ENCODE data around the gene NUDT16. TPM values are rescaled to one million over a fixed set of nuclear protein-coding genes. Genes with fewer than 3 reads are reported as not detected.

The NUDT16 gene
- total and polyA plus RNA-seq, 2 experiments from 2014 or later: 27.8 to 33.5 TPM

GRCh38 chr3:131386429-131387165 lies 5.0 kb downstream of the NUDT16 start:
- Histone ChIP-seq H3K9me2 (replicated peaks; ENCODE audit: insufficient read depth) (no peaks in the 10 kb centered on the region), H3K9me3 (ENCODE audit: low read depth) (no peaks in the 10 kb centered on the region), H4K20me1 (ENCODE audit: insufficient read depth, poor library complexity, severe bottlenecking) (peaks cover 3% of the 10 kb centered on the region), H3K27me3 (no peaks in the 10 kb centered on the region), H3K27ac (peak overlapping the region; percentile 55), H3K79me2 (peaks cover 16% of the 10 kb centered on the region), H3K4me3 (no peak overlapping the region), H2AFZ (no peak overlapping the region), H3K36me3 (replicated peaks; ENCODE audit: insufficient read depth, low read depth) (no peaks in the 10 kb centered on the region), H3K4me1 (ENCODE audit: insufficient read depth) (peaks cover 18% of the 10 kb centered on the region), H3K4me2 (peak overlapping the region; percentile 31)
- DNase-seq (ENCODE audit: low spot score): peak; percentile 36
- 80% methylated on average over 6 of the region's 6 CpGs for WGBS (ENCODE audit: low lambda C conversion rate, missing lambda C conversion rate)
- no peak for TF ChIP-seq EZH2 (IDR thresholded peaks at IDR 0.05; ENCODE audit: borderline replicate concordance)
- TF ChIP-seq CTCF (IDR thresholded peaks at IDR 0.05; ENCODE audit: poor library complexity): no peak
- no peak for TF ChIP-seq EZH2phosphoT487 (IDR thresholded peaks at IDR 0.05; ENCODE audit: low read depth, severe bottlenecking, unreplicated experiment)

- TF ChIP-seq CTCF (IDR thresholded peaks at IDR 0.05; ENCODE audit: poor library complexity) (no peak), EZH2 (IDR thresholded peaks at IDR 0.05; ENCODE audit: borderline replicate concordance) (no peak), EZH2phosphoT487 (IDR thresholded peaks at IDR 0.05; ENCODE audit: low read depth, severe bottlenecking, unreplicated experiment) (no peak)
- no peak overlapping the region for H3K4me2 ChIP-seq
- no peak overlapping the region for H2AFZ ChIP-seq
- peaks cover 10% of the 10 kb centered on the region for H3K4me1 ChIP-seq (ENCODE audit: insufficient read depth)
- H3K27ac ChIP-seq: peak overlapping the region; percentile 55
- peaks cover 5% of the 10 kb centered on the region for H3K79me2 ChIP-seq
- no peaks in the 10 kb centered on the region for H3K9me3 ChIP-seq (ENCODE audit: low read depth)
- H3K36me3 ChIP-seq (replicated peaks; ENCODE audit: insufficient read depth, low read depth): no peaks in the 10 kb centered on the region
- no peaks in the 10 kb centered on the region for H3K9me2 ChIP-seq (replicated peaks; ENCODE audit: insufficient read depth)
- 27% methylated on average over 1 of the region's 1 CpG for WGBS (ENCODE audit: low lambda C conversion rate, missing lambda C conversion rate)
- H4K20me1 ChIP-seq (ENCODE audit: insufficient read depth, poor library complexity, severe bottlenecking): peaks cover 2% of the 10 kb centered on the region
- no peak overlapping the region for H3K4me3 ChIP-seq
- DNase-seq (ENCODE audit: low spot score): no peak
- H3K27me3 ChIP-seq: no peaks in the 10 kb centered on the region
Observed at GRCh38 chr3:131387796-131388489, 6.4 kb downstream of the NUDT16 start.

DNA sequence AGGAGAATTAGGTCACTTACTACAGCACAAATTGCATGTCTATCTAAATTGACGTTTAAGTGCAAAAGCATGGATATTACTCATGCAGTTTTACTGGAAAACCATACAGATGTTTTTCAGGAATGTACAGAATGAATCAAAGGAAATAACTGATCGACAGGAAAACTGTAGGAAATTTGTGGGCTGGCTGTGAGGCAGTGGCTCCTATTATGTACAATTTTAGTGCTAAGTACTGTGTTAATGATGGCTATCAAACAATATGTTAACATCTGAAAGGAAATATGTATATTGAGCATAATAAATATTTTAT lies 6.9 kb downstream of the NUDT16 start:
- H3K4me1 ChIP-seq (ENCODE audit: insufficient read depth): peaks cover 10% of the 10 kb centered on the region
- no peak overlapping the region for H3K4me3 ChIP-seq
- no peaks in the 10 kb centered on the region for H3K9me2 ChIP-seq (replicated peaks; ENCODE audit: insufficient read depth)
- H3K36me3 ChIP-seq (replicated peaks; ENCODE audit: insufficient read depth, low read depth): no peaks in the 10 kb centered on the region
- peaks cover under 1% of the 10 kb centered on the region for H3K79me2 ChIP-seq
- H3K4me2 ChIP-seq: no peak overlapping the region
- no peaks in the 10 kb centered on the region for H4K20me1 ChIP-seq (ENCODE audit: insufficient read depth, poor library complexity, severe bottlenecking)
- no peak overlapping the region for H2AFZ ChIP-seq
- WGBS (ENCODE audit: low lambda C conversion rate, missing lambda C conversion rate): 51% methylated on average over 2 of the region's 2 CpGs
- DNase-seq (ENCODE audit: low spot score): no peak
- H3K9me3 ChIP-seq (ENCODE audit: low read depth): no peaks in the 10 kb centered on the region
- no peaks in the 10 kb centered on the region for H3K27me3 ChIP-seq
- TF ChIP-seq CTCF (IDR thresholded peaks at IDR 0.05; ENCODE audit: poor library complexity) (no peak), EZH2phosphoT487 (IDR thresholded peaks at IDR 0.05; ENCODE audit: low read depth, severe bottlenecking, unreplicated experiment) (no peak), EZH2 (IDR thresholded peaks at IDR 0.05; ENCODE audit: borderline replicate concordance) (no peak)
- H3K27ac ChIP-seq: no peak overlapping the region

Measured in hepatocyte (in vitro differentiated cells).